SK-N-SH (cell line): Measurements from ENCODE around the gene FAXDC2. TPM values are rescaled to one million over a fixed set of nuclear protein-coding genes. Genes with fewer than 3 reads are reported as not detected.

ENCODE experiments used
- CTCF ChIA-PET: fragments of 300-600, 350-600 bp; formaldehyde crosslinking; extraction: SDS; loops from one replicate; lab custom pipeline; 2021; lab: Yijun Ruan, JAX
- POLR2A ChIA-PET: fragments of 350-600 bp; sonication (Branson Sonifier 250); formaldehyde crosslinking; extraction: SDS; loops from one replicate; lab custom pipeline; 2020; ENCODE audit warnings: antibody characterized with exemption, inconsistent platforms; lab: Yijun Ruan, JAX
- DNase-seq: peaks from one replicate; pipeline ENCODE4 v3.0.0; 2012
- H2AFZ ChIP-seq: fragments of 200-600 bp; sonication (generic); 2 replicates; pipeline ENCODE4 v1.8.1; 2016; ENCODE audit warnings: antibody characterized with exemption, mild to moderate bottlenecking, low read depth
- H3F3A ChIP-seq: fragments of 200-600 bp; sonication (generic); replicated peaks from 2 replicates; pipeline ENCODE3; 2016; ENCODE audit warnings: antibody characterized with exemption, mild to moderate bottlenecking; ENCODE audit not compliant: insufficient read depth
- H3K27ac ChIP-seq, 2 experiments: fragments of 200-500 bp in 1 of 2; fragments of 200-600 bp in 1 of 2; sonication (Bioruptor generic) in 1 of 2; sonication (generic), shearing (Covaris generic) in 1 of 2; 2 replicates each; pipeline versions ENCODE4 v1.5.1 to v1.6.1; 2014 to 2016; ENCODE audit warnings: low read depth in 2 of 2, inconsistent platforms in 1 of 2, low read length in 1 of 2, mild to moderate bottlenecking in 1 of 2, mixed read lengths in 1 of 2
- H3K27me3 ChIP-seq: fragments of 200-600 bp; sonication (generic), shearing (Covaris generic); 2 replicates; pipeline ENCODE4 v1.6.1; 2016; ENCODE audit warnings: mixed run types; ENCODE audit not compliant: insufficient read depth
- H3K36me3 ChIP-seq, 2 experiments: fragments of 200-500 bp in 1 of 2; fragments of 200-600 bp in 1 of 2; sonication (Bioruptor generic) in 1 of 2; sonication (generic) in 1 of 2; replicated peaks in 1 of 2; 2 replicates each; pipeline versions ENCODE3 to v1.5.1; 2014 to 2016; ENCODE audit warnings: low read length in 1 of 2, mild to moderate bottlenecking in 1 of 2; ENCODE audit not compliant: insufficient read depth in 2 of 2, control insufficient read depth in 1 of 2
- H3K4me1 ChIP-seq, 2 experiments: fragments of 200-500 bp in 1 of 2; fragments of 200-600 bp in 1 of 2; sonication (Bioruptor generic) in 1 of 2; sonication (generic), shearing (Covaris generic) in 1 of 2; 2 replicates each; pipeline versions ENCODE4 v1.5.1 to v1.6.1; 2014 to 2016; ENCODE audit warnings: low read depth in 1 of 2, low read length in 1 of 2, mixed run types in 1 of 2; ENCODE audit not compliant: insufficient read depth in 2 of 2, control insufficient read depth in 1 of 2
- H3K4me2 ChIP-seq: fragments of 200-600 bp; sonication (generic), shearing (Covaris generic); 2 replicates; pipeline ENCODE4 v1.6.1; 2017; ENCODE audit warnings: mixed run types
- H3K4me3 ChIP-seq, 2 experiments: fragments of 200-500 bp in 1 of 2; fragments of 200-600 bp in 1 of 2; sonication (Bioruptor generic) in 1 of 2; sonication (generic), shearing (Covaris generic) in 1 of 2; 2 replicates each; pipeline versions ENCODE4 v1.5.1 to v1.8.1; 2014 to 2016; ENCODE audit warnings: low read depth in 2 of 2, inconsistent platforms in 1 of 2, low read length in 1 of 2, mild to moderate bottlenecking in 1 of 2, mixed read lengths in 1 of 2, moderate library complexity in 1 of 2
- H3K79me2 ChIP-seq: fragments of 200-600 bp; sonication (generic); 2 replicates; pipeline ENCODE4 v1.8.1; 2017; ENCODE audit warnings: mild to moderate bottlenecking; ENCODE audit not compliant: insufficient read depth
- H3K9ac ChIP-seq: fragments of 200-600 bp; sonication (generic); 2 replicates; pipeline ENCODE4 v1.6.1; 2017; ENCODE audit warnings: mixed run types
- H3K9me2 ChIP-seq: fragments of 200-600 bp; sonication (generic); 2 replicates; pipeline ENCODE4 v1.6.1; 2017; ENCODE audit warnings: mixed run types
- H3K9me3 ChIP-seq: fragments of 200-600 bp; sonication (generic); 2 replicates; pipeline ENCODE4 v1.6.1; 2017; ENCODE audit warnings: mixed run types, mild to moderate bottlenecking, moderate library complexity
- H4K20me1 ChIP-seq: fragments of 200-600 bp; sonication (generic); 2 replicates; pipeline ENCODE4 v1.6.1; 2017; ENCODE audit warnings: mild to moderate bottlenecking, mixed run types; ENCODE audit not compliant: insufficient read depth
- CHD2 ChIP-seq: fragments of 150-350 bp; IDR thresholded peaks from 2 replicates; pipeline ENCODE4 v1.6.1; 2018; ENCODE audit warnings: low read length; ENCODE audit not compliant: partially characterized antibody
- EP300 ChIP-seq, 2 experiments: IDR thresholded peaks; 2 replicates each; pipeline versions ENCODE4 v1.4.0 to v1.6.1; 2012; ENCODE audit warnings: borderline replicate concordance in 1 of 2, low read depth in 1 of 2, low read length in 1 of 2
- FOXM1 ChIP-seq: IDR thresholded peaks from 2 replicates; pipeline ENCODE4 v1.4.0; 2012; ENCODE audit warnings: low read depth, mild to moderate bottlenecking
- GABPA ChIP-seq: IDR thresholded peaks from 2 replicates; pipeline ENCODE4 v1.4.0; 2012; ENCODE audit warnings: low read depth, mild to moderate bottlenecking
- GATA2 ChIP-seq: sonication (generic); formaldehyde crosslinking; IDR thresholded peaks from 2 replicates; pipeline ENCODE4 v1.5.0; 2020; ENCODE audit warnings: mild to moderate bottlenecking, missing genetic modification reagents
- NFIC ChIP-seq: IDR thresholded peaks from 2 replicates; pipeline ENCODE4 v1.4.0; 2012; ENCODE audit warnings: borderline replicate concordance
- RAD21 ChIP-seq: IDR thresholded peaks from 2 replicates; pipeline ENCODE4 v1.6.1; 2012; ENCODE audit warnings: mild to moderate bottlenecking, low read length
- REST ChIP-seq: IDR thresholded peaks from 2 replicates; pipeline ENCODE4 v1.6.1; 2012; ENCODE audit warnings: mild to moderate bottlenecking, low read depth, low read length, moderate library complexity
- SIN3A ChIP-seq: IDR thresholded peaks from 2 replicates; pipeline ENCODE4 v1.6.1; 2012; ENCODE audit warnings: low read depth, mild to moderate bottlenecking, low read length, moderate library complexity, borderline replicate concordance
- SMC3 ChIP-seq: IDR thresholded peaks from 2 replicates; pipeline ENCODE4 v1.6.1; 2012; ENCODE audit warnings: low read depth, low read length, improper control_type of control experiment
- TEAD4 ChIP-seq: IDR thresholded peaks from 2 replicates; pipeline ENCODE4 v1.4.0; 2012; ENCODE audit warnings: mild to moderate bottlenecking, borderline replicate concordance; ENCODE audit not compliant: insufficient read depth
- YY1 ChIP-seq: IDR thresholded peaks from 2 replicates; pipeline ENCODE4 v1.4.0; 2012; ENCODE audit warnings: low read depth, mild to moderate bottlenecking
- WGBS: methylation state at CpG from one replicate; pipeline ENCODE4 v1.1.6; 2017; ENCODE audit warnings: low lambda C conversion rate; 5-methylcytosine and 5-hydroxymethylcytosine counted together
- polyA plus RNA-seq, 3 experiments: library from polyadenylated mRNA; depleted of rRNA; stranded (reverse); fragments of >200 nt; gene quantifications; 2 replicates each; pipeline ENCODE4 v1.2.3, GENCODE V29; 2012
- TF ChIP-seq, protein P1 (sequence below): IDR thresholded peaks from 2 replicates; pipeline ENCODE4 v1.4.0; 2012; ENCODE audit warnings: low read depth, borderline replicate concordance
- TF ChIP-seq, protein P2 (sequence below): fragments of 150-350 bp; IDR thresholded peaks from 2 replicates; pipeline ENCODE4 v1.6.1; 2017; ENCODE audit warnings: antibody characterized with exemption, low read length, low read depth, borderline replicate concordance

The FAXDC2 gene
- polyA plus RNA-seq, 1 of the 3 experiments (the other 2 are of a cell fraction) = 6.0 TPM

GRCh38 chr5:154842689-154843530, 7.5 kb downstream of the FAXDC2 start:
- no peak overlapping the region for H3K9ac ChIP-seq
- no peaks in the 10 kb centered on the region for H3K9me2 ChIP-seq
- no peaks in the 10 kb centered on the region for H3K27me3 ChIP-seq
- H3K4me2 ChIP-seq = no peak overlapping the region
- TF ChIP-seq REST (no peak), FOXM1 (no peak), GATA2 (no peak), YY1 (no peak), SMC3 (no peak), SIN3A (no peak), EP300 (IDR thresholded peaks at IDR 0.05; ENCODE audit: borderline replicate concordance in 1 of 2, low read depth in 1 of 2, low read length in 1 of 2) (no peak), GABPA (no peak)
- H3K36me3 ChIP-seq = no peaks in the 10 kb centered on the region
- no peaks in the 10 kb centered on the region for H3K79me2 ChIP-seq
- peaks cover 0 to 8% of the 10 kb centered on the region in 2 experiments; a peak in 2 of 4 replicates for H3K4me1 ChIP-seq
- H3K9me3 ChIP-seq = no peaks in the 10 kb centered on the region
- WGBS = 92% methylated on average over 6 of the region's 6 CpGs
- no peak overlapping the region for H3K27ac ChIP-seq
- H2AFZ ChIP-seq = no peak overlapping the region
- CTCF ChIA-PET = interaction anchor here (1.1 kb wide), 1 partner anchor 190 kb away, joined by 3 read pairs; no protein-coding TSS in a partner anchor
- no peak for DNase-seq
- no peaks in the 10 kb centered on the region for H4K20me1 ChIP-seq
- no peaks in the 10 kb centered on the region for H3F3A ChIP-seq
- no peak overlapping the region for H3K4me3 ChIP-seq
- POLR2A ChIA-PET = interaction anchor here (0.8 kb wide), 1 partner anchor 16 kb away, joined by 3 read pairs; the partner anchor contains the start of gene CNOT8

DNA sequence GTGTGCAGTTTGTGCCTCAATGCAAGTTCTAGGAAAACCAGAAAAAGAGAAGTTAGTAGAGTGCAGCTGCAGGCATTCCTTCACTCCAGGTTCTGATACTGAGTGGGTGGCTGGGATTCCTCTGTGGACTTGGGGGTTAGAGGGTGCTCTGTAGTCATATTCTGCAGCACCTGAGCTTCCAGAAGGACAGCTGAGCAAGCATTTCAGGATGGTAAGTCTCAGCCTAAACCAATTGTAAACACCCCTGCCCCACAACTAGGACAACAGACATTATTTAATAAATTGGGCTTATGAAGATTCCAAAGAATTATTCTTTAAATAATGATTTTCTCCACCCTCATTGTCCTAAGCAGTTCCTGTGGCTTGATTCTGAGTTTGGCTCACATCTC, 9.1 kb downstream of the FAXDC2 start:
- no peaks in the 10 kb centered on the region for H3K9me2 ChIP-seq
- no peak overlapping the region for H2AFZ ChIP-seq
- no peaks in the 10 kb centered on the region for H3K9me3 ChIP-seq
- POLR2A ChIA-PET = no interaction called here
- TF ChIP-seq TEAD4 (no peak), SIN3A (no peak), CHD2 (no peak), GATA2 (no peak), NFIC (no peak), RAD21 (no peak), GABPA (no peak)
- TF ChIP-seq, protein P1, sequence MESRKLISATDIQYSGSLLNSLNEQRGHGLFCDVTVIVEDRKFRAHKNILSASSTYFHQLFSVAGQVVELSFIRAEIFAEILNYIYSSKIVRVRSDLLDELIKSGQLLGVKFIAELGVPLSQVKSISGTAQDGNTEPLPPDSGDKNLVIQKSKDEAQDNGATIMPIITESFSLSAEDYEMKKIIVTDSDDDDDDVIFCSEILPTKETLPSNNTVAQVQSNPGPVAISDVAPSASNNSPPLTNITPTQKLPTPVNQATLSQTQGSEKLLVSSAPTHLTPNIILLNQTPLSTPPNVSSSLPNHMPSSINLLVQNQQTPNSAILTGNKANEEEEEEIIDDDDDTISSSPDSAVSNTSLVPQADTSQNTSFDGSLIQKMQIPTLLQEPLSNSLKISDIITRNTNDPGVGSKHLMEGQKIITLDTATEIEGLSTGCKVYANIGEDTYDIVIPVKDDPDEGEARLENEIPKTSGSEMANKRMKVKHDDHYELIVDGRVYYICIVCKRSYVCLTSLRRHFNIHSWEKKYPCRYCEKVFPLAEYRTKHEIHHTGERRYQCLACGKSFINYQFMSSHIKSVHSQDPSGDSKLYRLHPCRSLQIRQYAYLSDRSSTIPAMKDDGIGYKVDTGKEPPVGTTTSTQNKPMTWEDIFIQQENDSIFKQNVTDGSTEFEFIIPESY = no peak
- TF ChIP-seq, protein P2, sequence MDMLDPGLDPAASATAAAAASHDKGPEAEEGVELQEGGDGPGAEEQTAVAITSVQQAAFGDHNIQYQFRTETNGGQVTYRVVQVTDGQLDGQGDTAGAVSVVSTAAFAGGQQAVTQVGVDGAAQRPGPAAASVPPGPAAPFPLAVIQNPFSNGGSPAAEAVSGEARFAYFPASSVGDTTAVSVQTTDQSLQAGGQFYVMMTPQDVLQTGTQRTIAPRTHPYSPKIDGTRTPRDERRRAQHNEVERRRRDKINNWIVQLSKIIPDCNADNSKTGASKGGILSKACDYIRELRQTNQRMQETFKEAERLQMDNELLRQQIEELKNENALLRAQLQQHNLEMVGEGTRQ = no peak
- H3K9ac ChIP-seq = no peak overlapping the region
- H3F3A ChIP-seq = no peaks in the 10 kb centered on the region
- H3K4me3 ChIP-seq = no peak overlapping the region
- DNase-seq = no peak
- no peaks in the 10 kb centered on the region for H3K79me2 ChIP-seq
- CTCF ChIA-PET = interaction anchor here (0.9 to 1.1 kb wide), 2 partner anchors 12 to 126 kb away, joined by 3 to 5 read pairs; no protein-coding TSS in a partner anchor
- no peaks in the 10 kb centered on the region for H3K27me3 ChIP-seq
- no peak overlapping the region for H3K4me2 ChIP-seq
- no peak overlapping the region for H3K27ac ChIP-seq
- no peaks in the 10 kb centered on the region for H3K36me3 ChIP-seq
- peaks cover 0 to 8% of the 10 kb centered on the region in 2 experiments; a peak in 2 of 4 replicates for H3K4me1 ChIP-seq
- no peaks in the 10 kb centered on the region for H4K20me1 ChIP-seq
